Upper lobe of left lung (tissue), 4 donors: Measurements from ENCODE around the gene DHX8.

Experiments used
- CTCF ChIP-seq, 6 experiments: fragments of 450-650 bp in 4 of 6; fragments of 200-600 bp in 2 of 6; sonication (generic) in 2 of 6; IDR thresholded peaks; one replicate each; pipeline ENCODE4 v1.5.1; 2016 to 2019; ENCODE audit warnings: antibody characterized with exemption in 6 of 6
- EP300 ChIP-seq, 4 donors: sonication (generic); formaldehyde crosslinking; IDR thresholded peaks; one replicate each; pipeline ENCODE4 v1.5.1; 2017; ENCODE audit warnings: antibody characterized with exemption in 4 of 4, control low read depth in 2 of 4
- POLR2A ChIP-seq, 4 donors: fragments of 450-650 bp; IDR thresholded peaks; one replicate each; pipeline ENCODE4 v1.5.1; 2016 to 2017; ENCODE audit warnings: antibody characterized with exemption in 4 of 4, mild to moderate bottlenecking in 2 of 4
- POLR2AphosphoS5 ChIP-seq, 2 donors: sonication (generic); formaldehyde crosslinking; IDR thresholded peaks; one replicate each; pipeline ENCODE4 v1.5.1; 2017; ENCODE audit warnings: antibody characterized with exemption in 2 of 2

GRCh38 chr17:43461185-43461584 is 22.6 kb upstream of the DHX8 start:
- TF ChIP-seq CTCF (IDR thresholded peaks at IDR 0.05) (no peak), POLR2A (IDR thresholded peaks at IDR 0.05) (no peak), EP300 (IDR thresholded peaks at IDR 0.05) (no peak), POLR2AphosphoS5 (IDR thresholded peaks at IDR 0.05) (no peak)
